HG03442 (cell line): ENCODE data around the gene GSG1L2.
"Not testable (repeated sequence)": the region's sequence is repeated elsewhere in the genome, so short reads cannot be mapped to it uniquely, and the experiment has no call there.

Source experiments
- ATAC-seq: cut with Tn5 transposase; IDR thresholded peaks from one replicate; pipeline ENCODE4 v1.9.1; 2021; ENCODE audit warnings: mild to moderate bottlenecking, moderate library complexity; ENCODE audit not compliant: unreplicated experiment

GSG1L2 gene

DNA sequence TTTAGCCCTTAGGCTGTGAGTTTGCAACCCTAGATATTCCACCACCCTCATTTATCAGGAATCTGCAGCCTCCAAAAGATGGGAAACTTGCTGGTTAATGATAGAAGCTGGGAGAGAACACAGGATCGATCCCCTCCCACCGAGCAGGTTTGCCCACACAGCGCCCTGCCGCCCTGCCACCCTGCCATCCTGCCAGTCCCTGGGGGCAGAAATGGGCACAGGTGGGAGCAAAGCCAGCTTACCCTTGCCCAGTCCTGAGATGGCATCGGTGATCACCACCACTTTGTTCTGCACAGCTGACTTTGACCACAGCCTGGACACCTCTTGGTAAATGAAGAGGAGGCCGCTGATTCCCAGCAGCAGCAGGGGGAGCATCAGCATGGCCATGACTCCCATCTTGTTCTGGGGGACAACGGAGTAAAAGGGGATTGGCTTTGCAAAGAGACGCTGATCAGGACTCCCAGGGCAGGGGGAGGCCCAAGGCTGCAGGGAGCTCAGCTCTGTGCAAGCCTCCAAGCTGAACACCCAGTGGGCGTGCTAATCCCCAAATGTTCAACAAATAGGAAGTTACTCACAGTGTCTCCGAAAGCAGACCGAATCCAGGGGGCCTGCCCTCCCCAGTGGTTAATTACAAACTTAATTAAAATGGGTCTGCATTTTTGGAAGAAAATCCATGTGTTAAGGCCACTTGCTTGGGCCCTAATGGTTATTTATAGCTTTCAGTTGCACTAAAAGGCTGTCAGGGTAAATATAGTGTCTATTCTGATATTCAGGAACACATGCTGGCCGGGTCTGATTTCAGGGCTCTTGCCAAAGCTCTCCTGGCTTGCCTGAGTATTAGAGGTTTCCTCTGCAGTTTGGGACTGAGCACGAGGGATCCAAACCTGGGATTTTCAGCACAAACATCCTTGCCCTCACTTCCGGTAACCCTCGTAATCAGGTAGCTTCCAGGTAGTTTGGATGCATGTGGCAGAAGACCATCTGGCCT, 30.7 kb downstream of the GSG1L2 start, which contains the start of gene DHRS7C:
TSS of gene DHRS7C (minus strand) at position 704 of the 988 bp plus-strand sequence. CDS start at position 396, 308 bp downstream.
- ATAC-seq, result no peak

DNA sequence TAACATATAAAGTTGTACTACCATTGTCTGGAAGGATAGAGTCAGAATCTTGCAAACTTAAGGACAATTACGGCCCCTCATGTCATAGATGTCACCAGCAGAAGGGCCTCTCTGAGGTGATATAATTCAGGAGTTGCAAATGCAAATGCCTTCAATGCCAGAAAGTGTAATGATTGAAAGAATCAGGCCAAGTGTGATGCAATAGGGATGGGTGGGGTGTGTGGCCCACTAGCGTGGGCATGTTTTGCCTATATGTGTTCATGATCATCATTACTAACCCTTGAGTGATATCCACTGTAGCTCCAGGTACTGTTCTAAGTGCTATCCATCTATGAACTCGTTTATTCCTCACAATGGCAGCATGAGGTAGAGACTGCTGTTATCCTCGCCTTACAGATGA, 31.6 kb downstream of the GSG1L2 start:
- ATAC-seq, result no peak

DNA sequence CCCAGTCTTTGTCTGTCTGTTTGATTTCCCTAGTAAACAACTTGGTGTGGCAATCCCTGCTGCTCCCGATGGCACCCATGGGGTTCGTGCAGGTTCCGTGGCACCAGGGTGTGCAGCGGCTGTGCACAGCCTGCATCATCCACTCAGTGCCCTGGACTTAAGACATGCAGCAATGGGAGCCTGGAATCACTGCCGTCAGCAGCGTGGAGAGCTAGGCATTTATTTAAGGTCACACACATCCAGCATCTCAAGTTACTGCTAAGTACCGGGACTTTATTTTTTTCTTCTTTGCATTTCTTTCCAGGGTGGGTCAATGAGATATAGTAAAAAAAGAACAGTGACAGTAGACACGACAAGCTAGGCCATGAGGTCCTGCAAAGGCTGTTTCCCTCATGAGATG, 33.3 kb downstream of the GSG1L2 start:
- ATAC-seq, result no peak

DNA sequence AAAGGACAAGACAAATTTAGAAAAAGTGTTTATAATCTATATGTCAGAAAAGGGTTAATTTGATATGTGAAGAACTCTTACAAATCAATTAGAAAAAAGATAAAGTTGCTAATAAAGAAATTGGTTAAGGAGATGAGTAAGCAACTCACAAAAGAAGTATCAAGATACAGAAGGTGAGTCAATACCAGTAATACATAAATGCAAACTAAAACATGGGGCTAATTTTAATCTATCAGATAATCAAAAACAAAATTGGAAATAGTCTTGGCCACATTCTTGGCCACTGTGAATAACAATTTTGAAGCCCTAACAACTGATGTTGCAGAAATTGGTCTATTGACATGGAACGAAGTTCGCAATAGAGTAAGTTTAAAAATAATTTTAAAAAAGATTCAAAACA, 37.3 kb downstream of the GSG1L2 start:
- ATAC-seq, result no peak

DNA sequence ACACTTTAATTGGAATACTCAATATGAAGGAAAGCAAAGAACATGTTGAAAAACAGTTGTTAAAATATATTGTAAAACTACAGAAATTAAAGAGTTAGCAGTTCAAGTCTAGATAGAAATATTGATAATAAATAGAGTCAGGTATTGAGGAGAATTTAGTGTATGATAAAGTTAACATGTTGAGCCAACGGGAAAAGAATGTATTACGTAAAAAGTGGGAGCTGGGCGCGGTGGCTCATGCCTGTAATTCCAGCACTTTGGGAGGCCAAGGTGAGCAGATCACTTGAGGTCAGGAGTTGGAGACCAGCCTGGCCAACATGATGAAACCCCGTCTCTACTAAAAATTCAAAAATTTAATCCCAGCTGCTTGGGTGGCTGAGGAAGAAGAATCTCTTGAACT, 38.4 kb downstream of the GSG1L2 start:
- not testable (repeated sequence) for ATAC-seq

DNA sequence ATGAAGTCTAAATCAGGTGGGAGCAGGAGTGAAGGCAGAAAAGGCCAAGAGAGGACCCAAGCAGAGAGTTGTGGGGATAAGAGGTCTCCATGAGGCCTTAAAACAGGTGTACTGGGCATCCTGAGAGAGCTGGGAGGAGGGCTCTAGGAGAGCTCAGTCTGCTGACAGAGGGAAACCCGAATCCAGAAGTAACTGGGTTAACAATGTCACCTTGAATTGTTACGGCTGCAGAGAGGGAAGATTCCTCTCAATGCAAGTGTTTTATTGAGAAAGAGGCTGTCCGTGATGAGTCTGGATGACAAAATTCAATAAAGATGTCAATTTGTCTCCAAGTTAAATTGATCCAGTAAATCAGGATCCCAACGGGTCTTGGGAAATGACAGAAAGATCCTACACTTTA, 38.8 kb downstream of the GSG1L2 start:
- ATAC-seq, result no peak

DNA sequence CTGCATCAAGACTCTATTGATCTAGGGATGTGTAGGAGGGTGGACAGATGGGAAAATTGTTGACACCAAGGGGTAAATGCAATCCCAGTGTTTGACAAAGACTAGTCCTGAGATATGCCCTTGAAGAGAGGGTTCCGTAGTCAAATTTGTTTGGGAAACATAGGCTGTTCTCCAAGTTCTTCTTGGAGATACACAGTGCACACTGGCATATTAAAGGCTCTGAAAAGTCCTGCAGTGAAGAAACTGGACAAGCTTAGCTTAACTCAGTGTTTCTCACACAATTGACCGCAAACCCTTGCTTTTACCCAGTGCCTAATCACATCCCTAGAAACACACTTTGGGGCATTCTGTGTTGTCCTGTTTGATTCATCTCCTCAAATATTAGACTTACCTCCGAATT, 41.3 kb downstream of the GSG1L2 start:
- no peak for ATAC-seq

DNA sequence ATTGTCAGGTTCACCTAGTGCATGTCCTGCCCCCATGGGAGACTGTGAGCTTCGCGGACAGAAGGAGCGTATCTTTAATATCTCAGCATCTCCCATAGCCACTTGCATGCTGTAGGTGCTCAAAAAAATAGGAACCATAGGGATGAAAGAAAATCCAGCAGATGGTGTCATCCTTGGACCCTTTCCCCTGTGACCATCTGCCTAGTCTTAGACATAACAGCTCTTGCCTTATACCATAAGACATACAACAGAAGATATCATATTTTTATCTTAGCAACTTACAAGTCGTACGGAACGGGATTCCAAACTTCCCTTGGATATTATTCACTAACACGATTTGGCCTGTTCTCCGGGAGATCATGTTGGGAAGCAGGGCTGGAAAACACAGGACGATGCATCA, 45.0 kb downstream of the GSG1L2 start:
- no peak for ATAC-seq

DNA sequence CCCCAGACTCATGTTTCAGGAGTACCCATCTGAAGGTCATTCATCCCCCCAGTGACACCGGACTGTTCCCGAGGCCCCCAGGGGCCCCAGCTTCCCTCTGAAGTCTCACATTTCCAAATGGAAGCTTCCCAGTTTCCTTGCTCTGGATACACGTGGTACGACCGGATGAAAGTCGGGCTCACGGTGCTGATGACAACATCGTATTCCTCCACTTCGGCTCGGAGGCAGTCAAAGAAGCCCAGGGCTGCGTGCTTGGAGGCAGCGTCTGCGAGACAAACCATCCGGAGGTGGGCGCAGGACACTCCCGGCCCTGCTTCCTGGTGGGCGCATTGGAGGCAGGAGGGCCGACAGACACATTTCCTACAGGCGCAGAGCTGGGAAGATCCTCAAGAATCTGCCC, 49.2 kb downstream of the GSG1L2 start:
- no peak for ATAC-seq

DNA sequence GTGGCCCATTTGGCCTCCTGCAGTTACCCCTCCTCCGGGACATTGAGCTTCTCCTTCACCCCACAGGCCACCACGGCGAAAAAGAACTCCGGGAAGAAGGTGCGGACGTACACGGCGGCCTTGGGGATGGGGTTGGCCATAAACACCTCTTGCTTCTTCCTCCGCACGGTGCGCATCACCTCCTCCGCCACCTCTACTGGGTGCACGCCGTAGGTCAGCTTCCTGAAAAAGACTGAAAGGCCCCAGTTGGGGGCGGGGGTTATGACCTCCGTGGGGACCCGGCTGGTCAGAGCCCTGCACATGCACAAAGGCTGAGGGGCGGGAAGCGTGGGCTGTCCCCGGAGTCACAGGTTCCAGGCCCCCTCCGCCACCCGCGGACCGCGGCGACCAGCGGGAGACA, 50.4 kb downstream of the GSG1L2 start:
- no peak for ATAC-seq

DNA sequence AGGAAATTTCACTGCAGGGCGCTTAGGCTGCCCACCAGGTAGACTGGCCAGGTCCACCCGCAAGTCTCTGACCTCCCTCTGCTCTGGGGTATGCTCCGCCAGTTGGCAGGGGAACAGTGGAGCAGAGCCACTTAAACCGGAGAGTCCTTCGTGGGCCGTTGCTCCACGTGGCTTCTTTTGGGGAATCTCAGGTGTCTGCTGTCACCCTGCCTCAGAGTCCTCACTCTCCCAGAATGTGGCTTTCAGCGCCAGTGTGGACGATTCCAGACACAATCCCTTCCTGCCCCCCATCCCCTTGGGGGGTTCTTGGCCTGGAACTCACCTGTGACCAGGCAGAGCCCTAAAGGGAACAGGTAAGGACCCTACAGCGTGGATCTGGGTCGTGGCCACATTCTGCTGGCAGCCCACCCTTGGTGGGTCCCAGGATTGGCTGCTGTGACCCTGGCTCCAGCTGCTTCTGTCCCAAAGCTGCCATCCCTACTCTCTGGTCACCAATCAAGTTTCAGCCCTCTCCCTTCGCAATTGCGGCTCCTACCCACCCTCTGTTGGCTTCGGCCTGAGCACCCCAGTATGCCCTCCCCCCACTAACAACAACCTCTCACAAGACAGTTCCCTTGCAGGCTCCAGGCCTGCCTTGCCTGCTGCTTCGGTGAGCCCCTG, 52.7 kb downstream of the GSG1L2 start:
- ATAC-seq, result no peak

DNA sequence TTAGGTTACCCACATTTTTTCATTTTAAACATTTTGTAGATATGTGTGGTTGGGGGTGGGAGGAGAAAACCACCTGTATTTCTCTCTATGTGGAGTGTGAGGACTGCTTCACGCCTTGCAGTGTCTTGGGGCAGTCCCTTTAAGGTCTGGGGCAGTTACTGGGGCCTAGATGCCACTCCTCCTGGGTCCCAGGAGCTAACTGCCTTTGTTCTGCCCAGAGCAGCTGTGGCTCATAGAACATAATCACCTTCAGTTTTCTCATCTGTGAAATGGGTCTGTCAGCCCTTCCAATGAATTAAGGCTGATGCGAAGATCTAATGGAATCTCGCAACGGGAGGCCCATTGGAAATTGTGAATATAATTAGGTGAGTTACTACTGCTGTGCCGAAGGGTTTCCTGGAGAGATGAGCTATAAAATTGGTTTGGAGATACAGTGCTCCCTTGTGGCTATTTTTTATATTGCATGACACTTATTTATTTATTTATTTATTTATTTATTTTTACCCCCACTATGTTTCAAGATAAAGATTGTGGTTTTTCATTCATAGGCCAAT, 53.4 kb downstream of the GSG1L2 start:
- no peak for ATAC-seq

DNA sequence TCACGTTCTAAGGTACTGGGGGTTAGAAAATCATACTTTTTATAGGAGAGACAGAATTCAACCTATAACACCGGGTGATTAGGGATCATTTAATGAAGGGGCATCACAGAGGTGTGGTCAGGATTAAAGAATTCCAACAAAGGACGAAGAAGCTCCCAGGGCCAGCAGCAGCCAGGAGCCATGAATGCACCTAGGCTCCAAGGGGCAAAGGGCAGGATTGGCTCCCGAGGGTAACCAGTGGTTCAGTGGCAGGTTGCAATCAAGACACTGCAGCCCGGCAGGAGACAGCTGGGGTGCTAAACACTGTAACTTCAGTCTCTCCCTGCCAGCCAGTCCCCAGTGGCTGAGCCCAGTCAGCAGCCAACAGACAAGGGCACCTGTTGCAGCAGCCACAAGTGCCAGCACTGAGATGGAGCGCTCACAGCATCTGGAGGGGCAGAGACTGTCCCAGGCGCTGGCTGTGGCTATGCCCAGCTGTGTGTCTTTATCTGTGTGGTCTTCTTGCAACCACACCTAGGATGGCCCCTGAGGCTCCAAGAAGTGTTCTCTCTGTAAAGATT, 54.4 kb downstream of the GSG1L2 start:
- no peak for ATAC-seq

DNA sequence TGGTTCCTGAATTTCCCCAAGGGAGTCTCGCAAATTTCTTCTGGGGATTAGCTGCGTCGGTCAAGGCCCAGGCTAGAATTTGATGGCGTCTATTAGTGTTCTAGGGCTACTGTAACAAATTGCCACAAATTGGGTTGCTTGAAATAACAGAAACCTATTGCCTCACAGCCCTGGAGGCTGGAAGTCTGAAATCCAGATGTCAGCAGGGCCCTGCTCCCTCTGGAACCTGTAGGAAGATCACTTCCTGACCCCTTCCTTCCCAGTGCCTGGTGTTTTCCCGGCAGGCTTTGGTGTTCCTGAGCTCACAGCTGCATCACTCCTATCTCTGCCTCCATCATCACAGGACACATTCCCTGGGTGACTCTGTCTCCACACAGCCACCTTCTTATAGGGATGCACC, 54.9 kb downstream of the GSG1L2 start:
- ATAC-seq, result no peak

DNA sequence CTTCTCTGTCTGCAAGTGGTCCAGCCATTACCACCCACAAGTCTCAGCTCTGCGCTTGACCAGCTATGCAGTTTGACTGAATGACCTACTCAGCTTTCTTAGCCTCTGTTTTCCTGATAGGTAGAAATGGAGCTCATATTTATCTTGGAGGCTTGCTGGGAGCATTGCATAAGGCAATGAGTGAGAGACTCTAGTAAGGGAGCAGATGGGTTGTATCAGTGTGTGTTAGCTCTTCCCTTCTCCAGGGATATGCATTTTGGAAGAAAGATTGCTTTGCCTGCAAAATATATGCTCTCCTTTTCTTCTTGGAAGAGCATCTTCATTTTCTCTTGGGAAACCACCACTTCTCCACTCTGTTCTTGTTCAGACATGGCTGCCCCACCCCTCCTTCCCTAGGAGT, 56.6 kb downstream of the GSG1L2 start:
- no peak for ATAC-seq

DNA sequence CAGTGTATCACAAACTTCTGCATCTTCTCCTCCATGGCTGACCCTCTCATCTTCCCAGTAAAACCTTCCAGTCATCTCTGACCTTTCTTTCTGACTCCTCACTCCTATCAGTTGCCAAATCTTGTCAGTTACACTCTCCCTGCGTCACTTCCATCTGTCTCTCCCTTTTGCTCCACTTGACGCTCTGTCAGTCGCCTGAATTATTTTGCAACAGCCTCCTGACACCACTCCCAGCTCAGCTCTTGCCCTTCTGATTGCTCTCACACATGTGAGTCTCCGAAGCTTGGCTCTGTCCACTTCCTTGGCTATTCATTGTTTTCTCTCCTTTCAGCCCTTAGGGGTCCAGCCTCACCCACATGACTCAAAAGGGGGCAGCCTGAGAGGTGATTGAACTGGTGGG, 58.2 kb downstream of the GSG1L2 start:
- ATAC-seq, result no peak

DNA sequence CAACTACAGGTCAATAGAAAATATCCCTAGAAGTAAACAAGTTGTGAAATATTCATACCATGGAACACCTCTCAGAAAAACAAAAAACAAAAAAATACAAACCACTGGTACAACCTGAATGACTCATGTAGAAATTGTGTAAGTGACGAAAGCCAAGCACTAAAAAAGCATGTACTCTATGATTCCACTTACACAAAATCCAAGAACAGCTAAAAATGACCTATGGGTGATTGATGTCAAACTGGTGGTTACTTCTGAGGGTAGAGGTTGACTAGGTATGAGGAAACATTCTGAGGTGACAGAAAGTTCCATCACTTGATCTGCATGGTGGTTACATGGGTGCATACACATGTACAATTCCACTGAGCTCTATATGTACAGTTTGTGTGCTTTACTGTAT, 61.6 kb downstream of the GSG1L2 start:
- no peak for ATAC-seq

DNA sequence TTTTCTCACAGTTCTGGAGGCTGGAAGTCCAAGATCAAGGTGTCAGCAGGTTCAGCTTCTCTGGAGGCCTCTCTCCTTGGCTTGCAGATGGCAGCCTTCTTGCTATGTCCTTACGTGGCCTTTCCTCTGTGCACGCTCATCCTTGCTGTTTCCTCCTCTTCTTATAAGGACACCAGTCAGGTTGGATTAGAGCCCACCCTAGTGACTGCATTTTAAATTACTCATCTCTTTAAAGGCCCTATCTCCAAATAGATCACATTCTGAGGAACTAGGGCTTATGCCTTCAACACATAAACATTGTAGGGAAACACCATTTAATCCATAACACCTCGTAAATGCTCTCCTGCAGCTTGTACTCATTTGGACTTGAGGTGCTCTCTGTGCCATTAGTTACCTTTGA, 66.8 kb downstream of the GSG1L2 start:
- ATAC-seq, result no peak
